Gastrocnemius medialis (tissue), 4 donors: ENCODE results near the gene SERINC3. TPM values are rescaled to one million over a fixed set of nuclear protein-coding genes. Genes with fewer than 3 reads are reported as not detected.
A peak's percentile ranks its signal among the peaks of the same experiment; 100 is the strongest.

Experiments
- ATAC-seq, 2 donors: fragments of 150-250 bp; one replicate each; pipeline ENCODE4 v1.9.1; 2016
- DNase-seq, 2 donors: peaks; one replicate each; pipeline ENCODE4 v3.0.0-alpha.2; 2019
- H3K27ac ChIP-seq, 4 donors: fragments of 200-600 bp; sonication (generic); 1 replicate in 1 of 4; 2 replicates in 3 of 4; pipeline ENCODE4 v1.5.1; 2016 to 2018; ENCODE audit warnings: mild to moderate bottlenecking in 2 of 4, moderate library complexity in 1 of 4
- H3K27me3 ChIP-seq, 3 donors: fragments of 200-600 bp; sonication (generic) in 2 of 3; 1 replicate in 1 of 3; 2 replicates in 2 of 3; pipeline versions ENCODE4 v1.5.1 to v1.6.0; 2016 to 2019; ENCODE audit warnings: mild to moderate bottlenecking in 1 of 3, moderate library complexity in 1 of 3
- H3K36me3 ChIP-seq, 2 donors: fragments of 200-600 bp; sonication (generic) in 1 of 2; one replicate each; pipeline ENCODE4 v1.5.1; 2017 to 2018
- H3K4me1 ChIP-seq, 2 donors: fragments of 200-600 bp; sonication (generic) in 1 of 2; one replicate each; pipeline ENCODE4 v1.5.1; 2016 to 2017; ENCODE audit warnings: mild to moderate bottlenecking in 2 of 2
- H3K4me3 ChIP-seq, 4 donors: fragments of 200-600 bp; sonication (generic) in 3 of 4; 1 replicate in 1 of 4; 2 replicates in 3 of 4; pipeline ENCODE4 v1.5.1; 2016 to 2019; ENCODE audit warnings: mild to moderate bottlenecking in 2 of 4
- H3K9me3 ChIP-seq, 3 donors: fragments of 200-600 bp; sonication (generic) in 2 of 3; 1 replicate in 1 of 3; 2 replicates in 2 of 3; pipeline ENCODE4 v1.5.1; 2016 to 2019
- POLR2A ChIP-seq, 2 donors: fragments of 450-650 bp; IDR thresholded peaks; one replicate each; pipeline ENCODE4 v1.6.1; 2017; ENCODE audit warnings: antibody characterized with exemption in 2 of 2, mild to moderate bottlenecking in 2 of 2, moderate library complexity in 2 of 2
- in situ Hi-C, 4 donors: fragments of 200-750 bp; cut with MboI; loops; one replicate each; pipeline versions ENCODE4 v1.15.0 to v1.8.0; 2017; ENCODE audit warnings: low sequenced_read_pairs in 4 of 4
- intact Hi-C: fragments of 100-400 bp; cut with DNase I; formaldehyde crosslinking; loops from one replicate; pipeline ENCODE4 v1.15.1; 2023; ENCODE audit warnings: low total_unique reads
- total RNA-seq, 4 donors: library from RNA; depleted of rRNA; stranded (reverse); fragments of >200 nt; gene quantifications; one replicate each; pipeline versions ENCODE4 v1.1.0 to v1.2.3, GENCODE V29; 2016
- TF ChIP-seq, protein P1 (sequence below), 5 experiments: fragments of 450-650 bp in 3 of 5; fragments of 200-600 bp in 2 of 5; sonication (generic) in 2 of 5; IDR thresholded peaks in 4 of 5; conservative IDR thresholded peaks in 1 of 5; 1 replicate in 4 of 5; 2 replicates in 1 of 5; pipeline ENCODE4 v1.5.1; 2016 to 2019; ENCODE audit warnings: antibody characterized with exemption in 5 of 5, mild to moderate bottlenecking in 3 of 5, moderate library complexity in 3 of 5

SERINC3 gene
- total RNA-seq, 4 donors from 2014 or later, result 93.3 to 174 (median 139) TPM

DNA sequence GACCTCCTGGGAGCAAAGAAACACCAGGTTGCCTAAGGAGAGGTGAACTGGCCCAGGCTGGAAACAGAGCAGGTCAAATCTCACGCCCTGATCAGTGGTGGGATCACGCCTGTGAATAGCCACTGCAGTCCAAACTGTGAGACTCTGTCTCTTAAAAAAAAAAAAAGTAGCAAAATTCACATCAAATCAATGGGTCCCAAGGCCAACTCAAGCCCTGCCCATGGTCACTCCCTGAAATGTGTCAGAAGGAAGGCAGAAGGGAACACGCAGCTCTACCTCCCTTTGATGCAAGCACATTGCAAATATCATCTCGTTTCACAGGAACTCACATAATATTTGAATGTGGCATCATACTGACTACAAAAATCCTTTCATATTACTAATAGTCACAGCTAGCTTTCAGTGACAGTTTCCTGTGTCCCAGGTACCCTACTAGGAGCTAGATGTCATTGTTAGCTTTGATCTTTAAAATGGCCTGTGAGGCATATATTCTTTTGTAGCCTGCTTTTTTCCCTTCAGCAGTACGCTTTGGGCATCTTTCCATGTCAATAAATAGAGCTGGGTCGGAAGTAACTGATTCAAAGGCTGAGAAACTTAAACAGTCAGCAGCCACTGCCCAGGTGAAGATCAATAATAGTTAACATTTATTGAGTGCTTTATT, 60.6 kb downstream of the SERINC3 start:
- H3K27me3 ChIP-seq, result no peaks in the 10 kb centered on the region
- intact Hi-C loops, result no loop called here
- no peak for TF ChIP-seq POLR2A (IDR thresholded peaks at IDR 0.05)
- TF ChIP-seq, protein P1, sequence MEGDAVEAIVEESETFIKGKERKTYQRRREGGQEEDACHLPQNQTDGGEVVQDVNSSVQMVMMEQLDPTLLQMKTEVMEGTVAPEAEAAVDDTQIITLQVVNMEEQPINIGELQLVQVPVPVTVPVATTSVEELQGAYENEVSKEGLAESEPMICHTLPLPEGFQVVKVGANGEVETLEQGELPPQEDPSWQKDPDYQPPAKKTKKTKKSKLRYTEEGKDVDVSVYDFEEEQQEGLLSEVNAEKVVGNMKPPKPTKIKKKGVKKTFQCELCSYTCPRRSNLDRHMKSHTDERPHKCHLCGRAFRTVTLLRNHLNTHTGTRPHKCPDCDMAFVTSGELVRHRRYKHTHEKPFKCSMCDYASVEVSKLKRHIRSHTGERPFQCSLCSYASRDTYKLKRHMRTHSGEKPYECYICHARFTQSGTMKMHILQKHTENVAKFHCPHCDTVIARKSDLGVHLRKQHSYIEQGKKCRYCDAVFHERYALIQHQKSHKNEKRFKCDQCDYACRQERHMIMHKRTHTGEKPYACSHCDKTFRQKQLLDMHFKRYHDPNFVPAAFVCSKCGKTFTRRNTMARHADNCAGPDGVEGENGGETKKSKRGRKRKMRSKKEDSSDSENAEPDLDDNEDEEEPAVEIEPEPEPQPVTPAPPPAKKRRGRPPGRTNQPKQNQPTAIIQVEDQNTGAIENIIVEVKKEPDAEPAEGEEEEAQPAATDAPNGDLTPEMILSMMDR (IDR thresholded peaks at IDR 0.05 in 4 of 5, conservative IDR thresholded peaks at IDR 0.05 in 1 of 5), result no peak
- no peak overlapping the region for H3K4me3 ChIP-seq
- no peak overlapping the region for H3K27ac ChIP-seq
- H3K36me3 ChIP-seq, result no peaks in the 10 kb centered on the region
- ATAC-seq (no peak), DNase-seq (no peak)
- in situ Hi-C loops, result loop anchor here (5.0 to 25.0 kb wide), 4 partner anchors 66 to 249 kb away; partner anchors contain the start of gene OSER1 (in 3 of the 4)
- H3K4me1 ChIP-seq, result no peaks in the 10 kb centered on the region
- no peaks in the 10 kb centered on the region for H3K9me3 ChIP-seq

DNA sequence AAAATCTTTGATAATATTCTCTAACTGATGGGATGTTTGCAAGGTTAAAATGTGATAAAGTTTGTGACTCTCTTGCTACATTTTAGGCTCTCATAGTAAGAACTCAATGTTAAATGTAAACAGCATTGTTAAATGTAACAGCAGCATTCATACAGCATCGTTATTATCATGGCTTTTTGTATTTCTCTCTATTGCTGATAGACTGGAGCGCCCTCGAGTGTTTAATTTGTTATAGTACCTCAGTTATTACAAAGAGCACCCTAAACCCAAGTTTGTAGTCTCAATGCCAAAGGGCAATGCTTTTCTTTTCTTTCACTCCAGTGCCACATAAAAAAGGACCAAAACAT, 61.1 kb downstream of the SERINC3 start:
- in situ Hi-C loops, result loop anchor here (5.0 to 25.0 kb wide), 4 partner anchors 66 to 248 kb away; partner anchors contain the start of gene OSER1 (in 3 of the 4)
- no peaks in the 10 kb centered on the region for H3K27me3 ChIP-seq
- intact Hi-C loops, result no loop called here
- DNase-seq (no peak), ATAC-seq (peak in 1 of 2 donors; percentile 50)
- H3K4me1 ChIP-seq, result no peaks in the 10 kb centered on the region
- H3K27ac ChIP-seq, result no peak overlapping the region
- H3K36me3 ChIP-seq, result no peaks in the 10 kb centered on the region
- TF ChIP-seq, protein P1 (IDR thresholded peaks at IDR 0.05 in 4 of 5, conservative IDR thresholded peaks at IDR 0.05 in 1 of 5), result peak in 3 of 5 experiments; percentile 15 to 31 (median 19)
- TF ChIP-seq POLR2A (IDR thresholded peaks at IDR 0.05), result no peak
- no peak overlapping the region for H3K4me3 ChIP-seq
- no peaks in the 10 kb centered on the region for H3K9me3 ChIP-seq

DNA sequence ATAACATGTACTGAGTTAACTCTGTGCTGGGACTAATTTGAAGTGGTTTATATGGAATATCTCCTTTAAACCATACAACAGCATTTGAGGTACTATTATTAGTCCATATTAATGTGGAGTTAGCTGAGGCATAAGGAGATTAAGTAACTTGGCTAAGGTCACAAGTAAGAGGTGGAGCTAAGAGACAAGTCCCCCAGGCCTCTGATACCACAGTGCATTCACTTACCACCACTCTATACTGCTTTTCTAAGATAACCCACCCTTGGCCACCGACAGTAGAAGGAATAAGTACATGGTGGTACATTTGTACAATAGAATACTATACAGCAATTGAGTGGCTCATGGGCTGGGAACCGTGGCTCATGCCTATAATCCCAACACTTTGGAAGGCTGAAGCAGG, 62.6 kb downstream of the SERINC3 start:
- intact Hi-C loops (no loop called here), in situ Hi-C loops (loop anchor here in 3 of 4 donors (25.0 kb wide), 1 partner anchor 247 kb away; the partner anchor contains the start of gene OSER1 (in 3 of the 3))
- no peak for TF ChIP-seq POLR2A (IDR thresholded peaks at IDR 0.05)
- TF ChIP-seq, protein P1 (IDR thresholded peaks at IDR 0.05 in 4 of 5, conservative IDR thresholded peaks at IDR 0.05 in 1 of 5), result no peak
- no peaks in the 10 kb centered on the region for H3K4me1 ChIP-seq
- DNase-seq (no peak), ATAC-seq (no peak)
- no peak overlapping the region for H3K4me3 ChIP-seq
- H3K27ac ChIP-seq, result no peak overlapping the region
- no peaks in the 10 kb centered on the region for H3K27me3 ChIP-seq
- no peaks in the 10 kb centered on the region for H3K9me3 ChIP-seq
- no peaks in the 10 kb centered on the region for H3K36me3 ChIP-seq

DNA sequence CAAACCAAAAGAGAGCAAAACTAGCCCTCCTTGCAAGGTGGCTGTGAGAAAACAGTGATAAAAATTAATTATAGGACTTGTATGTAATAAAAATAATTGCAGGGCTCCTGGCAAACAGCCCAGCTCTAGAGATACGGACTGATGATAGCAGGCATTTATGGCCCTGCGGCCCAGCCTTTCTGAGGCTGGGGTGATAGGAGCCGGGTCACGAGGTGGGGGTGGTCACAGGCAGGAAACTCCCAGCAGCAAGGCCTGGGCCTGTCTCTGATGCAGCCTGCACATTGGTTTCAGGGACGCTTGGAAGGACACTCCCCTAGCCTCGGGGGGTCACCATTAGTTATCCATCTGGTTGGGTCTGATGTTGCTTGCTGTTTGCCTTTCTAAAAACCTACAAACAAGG, 64.9 kb downstream of the SERINC3 start:
- Histone ChIP-seq H3K36me3 (no peaks in the 10 kb centered on the region), H3K4me3 (no peak overlapping the region), H3K4me1 (no peaks in the 10 kb centered on the region), H3K27ac (no peak overlapping the region), H3K27me3 (no peaks in the 10 kb centered on the region), H3K9me3 (no peaks in the 10 kb centered on the region)
- no peak for TF ChIP-seq POLR2A (IDR thresholded peaks at IDR 0.05)
- TF ChIP-seq, protein P1 (IDR thresholded peaks at IDR 0.05 in 4 of 5, conservative IDR thresholded peaks at IDR 0.05 in 1 of 5), result no peak
- in situ Hi-C loops (loop anchor here in 3 of 4 donors (25.0 kb wide), 1 partner anchor 245 kb away; the partner anchor contains the start of gene OSER1 (in 3 of the 3)), intact Hi-C loops (no loop called here)
- no peak for DNase-seq
- ATAC-seq, result no peak
